Suppressor macrophage (primary cell): Measurements from ENCODE around the gene MSH5.
A peak's percentile ranks its signal among the peaks of the same experiment; 100 is the strongest.

Experiments
- DNase-seq, 4 experiments: peaks; one replicate each; pipeline ENCODE4 v3.0.0-alpha.2; 2020 to 2022

The MSH5 gene

DNA sequence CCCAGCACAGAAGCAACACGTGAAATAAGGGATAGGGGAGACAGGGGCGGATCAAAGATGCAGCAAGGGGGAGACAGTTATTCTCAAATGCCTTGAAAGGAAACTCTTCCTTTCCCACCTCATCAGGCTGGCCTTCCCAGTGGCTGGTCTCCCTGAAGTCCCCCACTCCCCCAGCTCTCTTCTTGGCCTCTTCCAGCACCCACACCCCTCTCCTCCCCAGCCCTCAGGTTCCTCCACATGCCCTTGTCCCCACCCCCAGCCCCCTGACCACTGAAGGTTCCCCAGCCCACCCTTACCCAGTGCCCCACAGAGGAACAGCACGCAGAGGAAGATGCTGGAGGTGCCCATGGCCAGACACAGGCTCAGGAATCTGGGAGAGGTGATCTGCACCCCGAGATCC lies 26.3 kb upstream of the MSH5 start:
- peak in 1 of 4 experiments; percentile 1 for DNase-seq

DNA sequence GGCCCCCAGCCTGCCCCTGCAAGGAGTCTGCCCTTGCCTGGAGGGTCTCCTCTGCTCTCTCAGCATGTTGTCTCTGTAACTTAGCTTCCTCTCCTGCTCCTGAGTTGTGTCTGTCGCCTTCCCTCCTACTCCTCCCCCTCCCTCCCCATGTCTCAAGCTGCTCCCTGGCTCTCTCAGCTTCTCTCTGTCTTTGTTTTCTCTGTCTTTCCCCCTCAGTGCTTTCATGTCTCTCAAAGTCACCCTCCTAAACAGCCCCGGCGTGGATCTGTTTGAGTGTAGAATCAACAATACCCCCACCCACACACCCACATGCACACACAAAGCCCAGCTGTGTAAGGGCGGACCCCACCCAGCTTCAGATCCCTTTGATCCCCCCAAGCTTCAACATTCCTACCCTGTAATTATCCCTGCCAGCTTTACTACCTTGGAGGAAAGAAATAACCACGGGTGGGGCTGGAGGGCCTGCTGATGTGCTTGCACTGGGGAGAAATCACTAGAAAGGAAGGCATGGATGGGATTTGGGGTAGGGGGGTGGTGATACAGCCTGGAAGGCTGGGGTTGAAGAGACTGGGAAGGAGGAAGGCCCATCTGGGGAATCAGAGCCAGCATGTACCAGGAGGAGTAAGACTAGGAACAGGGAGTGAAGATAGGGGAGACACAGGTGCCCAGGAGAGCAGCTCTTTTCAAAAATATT lies 25.7 kb upstream of the MSH5 start:
- DNase-seq = peak in 2 of 4 experiments; percentile 20 to 29

DNA sequence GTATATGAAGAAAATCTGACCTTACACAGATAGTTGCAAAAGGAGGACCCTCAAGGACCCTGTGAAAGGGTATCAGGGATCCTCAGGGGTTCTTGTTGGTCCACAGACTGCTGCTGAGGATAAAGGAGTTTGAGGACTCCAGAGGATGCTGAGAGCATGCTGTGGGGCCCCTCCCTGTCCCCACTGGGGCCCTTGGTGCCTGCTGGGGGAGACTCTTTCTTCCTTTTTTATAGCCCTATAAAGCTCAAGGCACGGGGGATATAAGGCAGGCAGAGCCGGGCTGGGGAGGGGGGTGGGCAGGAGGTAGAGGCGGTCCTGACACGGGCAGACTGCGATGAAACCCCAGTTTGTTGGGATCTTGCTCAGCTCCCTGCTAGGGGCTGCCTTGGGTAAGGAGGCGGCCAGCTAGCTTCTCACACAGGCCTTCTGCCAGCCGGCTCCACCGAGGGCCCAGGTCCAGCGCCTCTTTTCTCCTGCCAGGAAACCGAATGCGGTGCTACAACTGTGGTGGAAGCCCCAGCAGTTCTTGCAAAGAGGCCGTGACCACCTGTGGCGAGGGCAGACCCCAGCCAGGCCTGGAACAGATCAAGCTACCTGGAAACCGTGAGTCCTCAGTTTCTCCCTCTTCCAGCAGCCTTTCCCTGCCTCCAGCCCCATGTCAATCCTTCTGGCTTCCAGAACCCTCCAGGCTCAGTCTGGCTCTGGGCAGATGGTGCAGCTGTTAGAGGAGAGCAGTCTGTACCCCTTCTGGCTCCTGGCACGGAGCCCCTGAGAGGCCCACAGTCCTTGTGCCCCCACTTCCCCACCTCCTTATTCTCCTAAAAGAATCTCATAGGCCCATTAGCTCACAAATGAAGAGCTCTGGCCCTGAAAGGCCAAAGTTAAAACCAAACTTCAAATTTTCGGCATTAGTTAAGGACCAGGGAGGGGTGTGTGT lies 24.5 kb upstream of the MSH5 start, which contains the start of gene LY6G6D:
TSS of gene LY6G6D (plus strand) at position 327 of the 937 bp plus-strand sequence. CDS start at position 335, 8 bp downstream.
- no peak for DNase-seq

DNA sequence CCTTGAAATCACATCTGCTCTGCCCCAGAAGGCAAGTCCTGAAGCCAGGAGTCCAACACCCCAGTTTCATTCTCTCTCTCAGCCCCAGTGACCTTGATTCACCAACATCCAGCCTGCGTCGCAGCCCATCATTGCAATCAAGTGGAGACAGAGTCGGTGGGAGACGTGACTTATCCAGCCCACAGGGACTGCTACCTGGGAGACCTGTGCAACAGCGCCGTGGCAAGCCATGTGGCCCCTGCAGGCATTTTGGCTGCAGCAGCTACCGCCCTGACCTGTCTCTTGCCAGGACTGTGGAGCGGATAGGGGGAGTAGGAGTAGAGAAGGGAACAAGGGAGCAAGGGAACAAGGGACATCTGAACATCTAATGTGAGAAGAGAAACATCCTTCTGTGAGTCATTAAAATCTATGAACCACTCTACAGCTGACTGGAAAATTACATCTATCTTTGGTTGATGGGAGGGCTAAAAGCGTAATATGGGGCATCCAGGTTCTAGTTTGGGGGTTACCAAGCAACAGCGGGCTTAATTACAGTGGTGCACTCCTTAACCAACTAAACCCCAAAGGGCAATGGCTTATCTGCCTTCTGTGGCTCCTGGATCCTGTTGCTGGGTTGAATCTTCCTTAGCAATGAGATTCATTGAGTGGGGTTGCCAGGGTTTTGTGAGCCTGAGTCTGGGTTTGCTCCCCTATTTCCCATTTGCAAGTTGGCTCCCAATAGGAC lies 22.1 kb upstream of the MSH5 start:
- no peak for DNase-seq

DNA sequence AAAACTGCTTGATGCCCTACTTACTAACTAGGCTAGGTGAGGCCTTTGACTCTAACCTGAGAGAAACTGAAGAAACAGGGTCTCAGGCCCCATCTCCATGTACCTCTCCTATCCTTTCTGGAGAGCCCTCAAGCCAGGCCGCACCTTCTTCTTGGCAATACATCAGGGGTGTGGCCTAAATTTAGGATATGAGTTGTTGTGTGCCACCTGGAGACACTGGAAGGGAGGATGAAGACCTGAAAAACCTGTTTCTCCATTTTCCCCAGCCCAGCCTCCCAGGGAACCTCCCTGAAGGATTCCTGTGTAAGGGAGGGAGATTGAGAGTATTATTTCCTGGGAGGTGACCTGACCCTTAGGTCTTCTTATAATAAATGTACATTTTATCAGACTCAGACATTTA lies 21.5 kb upstream of the MSH5 start:
- no peak for DNase-seq

DNA sequence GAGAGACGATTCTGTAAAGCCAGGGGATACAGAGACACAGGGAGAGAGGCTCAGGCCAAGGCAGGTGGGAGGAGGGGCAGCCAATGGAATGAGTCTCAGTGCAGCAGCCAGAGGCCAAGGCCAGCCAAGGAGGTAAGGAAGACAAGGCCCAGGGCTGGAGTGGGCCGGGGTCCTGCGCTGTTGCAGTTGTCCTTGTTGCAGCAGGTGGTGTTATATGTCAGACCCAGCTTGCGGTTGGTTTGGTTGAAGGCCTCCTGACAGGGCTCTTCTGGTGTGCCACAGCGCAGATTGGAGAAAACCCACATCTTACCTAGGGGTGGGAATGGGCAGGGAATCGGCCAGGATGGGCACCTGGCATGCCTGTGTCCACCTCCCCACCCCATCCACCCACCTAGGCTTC lies 20.8 kb upstream of the MSH5 start:
- DNase-seq = no peak

DNA sequence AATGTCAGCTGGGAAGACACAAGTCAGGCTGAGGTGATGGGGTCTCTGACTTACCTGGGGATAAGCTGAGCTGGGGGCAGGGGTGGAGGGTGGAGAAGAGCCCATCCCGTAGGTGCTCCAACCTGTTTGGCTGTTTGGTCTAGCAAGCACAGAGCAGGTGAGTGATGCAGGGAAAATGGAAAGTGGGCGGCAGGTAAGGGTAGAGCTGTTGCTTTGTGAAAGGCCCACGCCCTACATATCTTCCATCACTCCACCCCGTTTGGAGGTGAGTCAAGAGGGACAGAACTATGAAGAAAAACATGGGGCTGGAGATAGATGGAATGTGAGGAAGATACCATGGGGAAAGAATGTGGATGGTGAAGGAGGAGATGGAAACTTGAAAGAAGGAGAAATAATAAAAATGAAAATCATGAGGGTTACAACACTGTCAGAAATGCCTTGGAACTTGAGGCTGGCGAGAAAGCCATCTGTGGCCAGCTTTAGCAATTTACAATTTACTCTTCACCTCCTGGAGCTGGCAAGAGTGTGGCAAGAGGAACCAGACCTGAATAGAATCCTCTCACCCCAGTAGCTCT lies 19.5 kb upstream of the MSH5 start:
- DNase-seq = no peak

DNA sequence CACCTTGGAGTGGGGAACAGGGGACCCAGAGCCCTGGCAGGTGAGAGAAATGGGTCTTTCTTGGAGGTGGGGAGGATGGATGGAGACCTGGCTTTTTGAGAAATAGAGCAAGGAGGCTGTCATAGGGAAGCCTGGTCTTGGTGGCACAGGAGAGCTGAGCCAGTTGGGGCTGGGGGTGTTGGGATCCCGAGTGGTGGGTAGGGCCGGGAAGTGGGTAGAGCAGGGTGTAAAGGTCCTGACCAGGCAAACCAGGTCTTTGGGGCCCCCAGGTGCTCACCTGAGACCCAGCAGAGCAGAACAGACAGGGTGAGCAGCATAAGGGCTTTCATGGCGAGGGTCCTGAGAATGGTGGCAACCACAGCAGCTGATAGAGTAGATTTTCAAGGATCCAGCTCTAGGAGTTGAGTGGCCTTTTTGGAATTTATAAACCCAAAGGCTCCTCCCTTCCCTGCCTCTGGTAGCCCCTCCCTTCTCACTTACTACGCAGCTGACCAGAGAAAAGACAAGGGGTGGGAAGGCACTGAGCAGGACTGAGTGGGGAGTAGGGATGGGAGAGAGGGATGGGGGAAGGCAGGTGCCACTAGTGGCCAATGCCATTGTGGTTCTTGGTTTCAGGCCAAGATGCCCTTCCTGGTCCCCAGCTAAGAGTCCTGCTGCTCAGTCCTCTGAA lies 18.3 kb upstream of the MSH5 start, which contains the start of gene LY6G6C:
TSS of gene LY6G6C (minus strand) at position 396 of the 670 bp plus-strand sequence. CDS start at position 329, 67 bp downstream.
- DNase-seq = no peak

DNA sequence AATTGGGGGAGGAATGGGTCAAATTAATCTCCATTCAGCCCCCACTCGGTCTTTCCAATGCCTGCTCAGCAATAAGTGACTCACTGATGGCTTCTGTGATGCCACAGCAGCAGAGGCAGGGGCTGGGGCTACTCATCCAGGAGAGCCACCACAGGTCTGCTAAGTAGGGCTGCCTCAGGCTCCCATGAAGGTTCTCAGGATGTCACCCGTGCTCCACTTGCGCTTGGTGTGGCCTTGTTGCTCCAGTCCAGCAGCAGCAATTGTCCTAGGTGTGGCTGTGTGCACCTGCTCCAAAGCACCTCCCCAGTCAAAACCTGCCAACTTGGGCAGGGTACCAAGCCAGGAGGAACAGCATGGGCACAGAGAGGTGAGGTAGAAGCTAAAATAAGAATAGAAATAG lies 17.6 kb upstream of the MSH5 start:
- DNase-seq = no peak

DNA sequence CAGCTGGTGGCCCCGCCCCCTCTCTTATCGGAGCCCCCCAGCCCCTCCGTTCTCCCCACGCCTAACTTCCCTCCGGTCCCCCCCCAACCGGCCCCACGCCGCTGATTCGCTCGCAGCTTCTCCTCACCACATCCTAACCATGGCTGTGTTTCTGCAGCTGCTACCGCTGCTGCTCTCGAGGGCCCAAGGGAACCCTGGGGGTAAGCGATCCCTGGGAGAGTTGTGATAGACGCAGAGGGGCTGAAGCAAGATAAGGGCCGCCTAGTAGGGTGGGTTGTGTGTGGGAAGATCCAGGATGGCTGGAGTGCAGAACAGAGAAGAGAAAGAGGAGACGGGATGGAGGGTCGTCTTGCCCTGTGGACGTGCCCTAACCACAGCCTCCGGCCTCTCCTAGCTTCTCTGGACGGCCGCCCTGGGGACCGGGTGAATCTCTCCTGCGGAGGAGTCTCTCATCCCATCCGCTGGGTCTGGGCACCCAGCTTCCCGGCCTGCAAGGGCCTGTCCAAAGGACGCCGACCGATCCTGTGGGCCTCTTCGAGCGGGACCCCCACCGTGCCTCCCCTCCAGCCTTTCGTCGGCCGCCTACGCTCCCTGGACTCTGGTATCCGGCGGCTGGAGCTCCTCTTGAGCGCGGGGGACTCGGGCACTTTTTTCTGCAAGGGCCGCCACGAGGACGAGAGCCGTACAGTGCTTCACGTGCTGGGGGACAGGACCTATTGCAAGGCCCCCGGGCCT lies 16.4 kb upstream of the MSH5 start, which contains the start of gene MPIG6B:
TSS of gene MPIG6B (plus strand) at position 129 of the 735 bp plus-strand sequence. CDS start at position 140, 11 bp downstream.
- no peak for DNase-seq

DNA sequence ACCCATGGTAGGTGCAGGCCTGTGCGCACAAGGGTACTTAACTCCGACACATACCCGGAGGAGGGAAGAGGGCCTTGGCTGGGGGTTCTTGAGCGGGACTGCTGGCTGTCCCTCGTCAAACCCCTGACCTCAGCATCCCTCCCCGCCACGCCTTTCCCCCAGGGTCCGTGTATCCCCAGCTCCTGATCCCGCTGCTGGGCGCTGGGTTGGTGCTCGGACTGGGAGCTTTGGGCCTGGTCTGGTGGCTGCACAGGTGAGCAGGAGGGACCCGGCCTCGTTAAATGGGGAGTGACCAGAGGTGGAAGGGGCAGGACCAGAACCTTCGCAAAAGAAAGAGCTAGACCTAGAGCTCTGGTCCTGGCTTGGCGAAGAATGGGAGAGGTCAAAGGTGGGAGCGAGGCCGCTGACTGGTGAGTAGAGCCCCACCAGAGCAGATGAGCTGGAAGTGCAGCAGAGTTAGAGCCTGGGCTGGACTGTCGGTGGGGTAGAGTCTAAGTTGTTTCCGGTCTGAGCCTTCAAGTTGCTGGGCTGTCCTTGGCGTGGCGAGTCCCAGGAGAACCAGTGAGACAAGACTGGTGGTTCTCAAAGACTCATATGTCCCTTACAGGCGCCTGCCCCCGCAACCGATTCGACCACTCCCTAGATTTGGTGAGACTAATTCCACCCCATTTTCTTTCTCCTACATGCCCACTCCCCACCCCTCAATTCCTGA lies 15.7 kb upstream of the MSH5 start:
- no peak for DNase-seq

DNA sequence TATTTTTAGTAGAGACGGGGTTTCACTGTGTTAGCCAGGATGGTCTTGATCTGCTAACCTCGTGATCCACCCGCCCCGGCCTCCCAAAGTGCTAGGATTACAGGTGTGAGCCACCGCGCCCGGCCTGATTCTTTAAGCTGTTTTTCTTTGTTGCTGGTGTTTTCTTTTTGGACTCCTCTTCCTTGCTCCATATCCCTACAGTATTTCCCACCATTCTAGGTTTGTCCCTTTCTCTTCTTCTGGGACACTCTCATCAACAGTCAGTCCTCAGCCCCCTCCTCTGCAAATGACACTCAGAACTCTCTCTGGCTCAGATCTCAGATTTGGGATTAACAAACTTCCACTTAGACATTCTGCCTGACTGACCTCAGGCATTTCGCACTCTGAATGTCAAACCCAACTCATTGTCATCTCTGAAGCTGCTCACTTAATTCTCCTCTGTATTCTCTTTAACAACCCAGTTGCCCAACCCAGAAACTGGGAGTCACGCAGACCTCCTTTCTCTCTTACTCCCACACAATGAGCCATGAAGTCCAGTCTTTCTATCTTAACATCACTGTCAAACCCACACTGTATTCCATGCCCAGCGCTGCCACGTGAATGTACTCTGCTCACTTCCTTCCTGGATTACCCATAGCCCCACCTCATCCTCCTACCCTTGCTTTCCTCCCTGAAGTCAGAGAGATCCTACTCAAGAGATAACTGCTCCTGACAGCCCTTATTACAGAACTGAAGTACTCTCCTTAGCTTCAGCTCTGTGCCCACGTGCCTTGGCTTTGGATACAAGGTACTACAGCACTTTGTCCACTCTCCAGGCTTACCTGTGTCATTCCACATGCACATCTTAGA lies 14.1 kb upstream of the MSH5 start:
- peak; percentile 84 to 97 (median 91) for DNase-seq

DNA sequence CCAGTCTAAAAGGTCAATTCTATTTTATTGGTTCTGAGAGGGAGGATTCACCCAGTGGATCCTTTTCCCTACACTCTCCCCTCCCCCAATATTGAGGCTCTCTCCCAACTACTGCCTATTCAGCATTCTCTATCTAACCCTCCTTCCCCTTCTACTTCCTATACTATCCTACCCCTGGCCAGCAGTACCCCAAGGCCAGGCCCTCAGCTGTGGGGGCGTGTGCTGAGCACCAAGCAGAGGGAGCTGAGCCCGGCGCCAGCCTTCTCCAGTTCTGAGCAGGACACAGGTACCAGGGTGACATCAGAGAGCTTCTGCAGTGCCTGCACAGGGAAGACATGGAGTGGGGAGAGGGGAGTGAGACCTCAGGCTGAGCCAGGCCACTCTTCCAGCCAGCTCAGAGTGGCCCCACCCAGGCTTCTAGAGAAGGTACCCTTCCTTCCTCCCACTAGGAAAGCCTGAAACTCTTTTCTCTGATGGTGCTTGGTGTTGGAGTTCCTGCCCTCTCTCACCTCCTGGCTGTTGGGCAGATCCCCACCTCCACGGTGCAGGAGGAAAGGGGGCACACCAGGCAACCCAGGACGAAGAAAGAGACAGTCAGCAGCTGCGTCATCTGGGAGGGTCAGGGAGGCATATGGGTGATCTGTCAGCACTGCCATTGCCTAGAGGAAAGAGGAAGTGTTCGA lies 12.6 kb upstream of the MSH5 start:
- peak; percentile 89 to 96 (median 92) for DNase-seq

DNA sequence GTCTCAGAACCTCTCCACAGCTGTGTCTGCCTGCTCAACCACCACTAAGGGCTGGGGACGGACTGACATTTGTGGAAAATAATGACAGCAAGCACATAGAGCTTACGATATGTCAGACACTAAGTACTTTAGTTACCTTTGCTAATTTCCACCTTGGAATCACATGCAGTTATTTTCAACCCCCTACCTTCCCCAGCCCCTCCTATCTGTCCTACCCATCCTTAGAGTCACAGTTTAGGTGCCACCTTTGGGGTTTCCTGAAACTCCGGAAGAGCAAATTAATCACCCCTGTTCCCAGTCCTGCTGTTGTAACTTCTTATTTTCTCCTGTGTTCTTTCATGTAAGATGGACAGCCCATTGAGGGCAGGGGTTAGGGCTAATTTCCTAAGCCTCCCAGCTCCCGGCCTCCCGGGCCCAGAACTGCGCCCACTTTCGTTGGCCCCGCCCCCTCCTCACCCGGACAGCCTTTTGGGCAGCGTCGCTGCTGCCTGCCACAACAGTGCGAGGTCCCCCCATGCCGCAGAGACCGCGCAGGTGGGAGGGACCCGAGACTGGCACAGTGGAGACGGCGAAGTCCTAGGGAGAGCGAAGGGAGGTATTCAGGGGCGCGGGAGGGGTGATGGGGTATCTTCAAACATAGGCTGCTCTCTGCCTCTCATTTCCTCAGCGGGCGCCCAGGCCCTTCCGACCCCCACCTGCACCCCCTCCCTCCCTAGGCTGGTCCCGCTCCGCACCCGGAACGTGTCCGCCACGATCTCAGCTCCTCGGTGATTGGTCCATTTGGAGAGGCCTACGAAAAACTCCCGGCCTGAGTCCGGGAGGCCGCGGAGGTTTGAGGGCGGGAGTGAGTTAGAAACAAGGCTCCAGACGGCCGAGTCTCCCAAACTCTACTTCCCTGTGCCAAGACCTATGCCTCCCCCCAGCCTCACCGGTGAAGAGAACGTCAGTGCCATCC lies 11.8 kb upstream of the MSH5 start:
- DNase-seq = peak in 3 of 4 experiments; percentile 40 to 64 (median 53)

DNA sequence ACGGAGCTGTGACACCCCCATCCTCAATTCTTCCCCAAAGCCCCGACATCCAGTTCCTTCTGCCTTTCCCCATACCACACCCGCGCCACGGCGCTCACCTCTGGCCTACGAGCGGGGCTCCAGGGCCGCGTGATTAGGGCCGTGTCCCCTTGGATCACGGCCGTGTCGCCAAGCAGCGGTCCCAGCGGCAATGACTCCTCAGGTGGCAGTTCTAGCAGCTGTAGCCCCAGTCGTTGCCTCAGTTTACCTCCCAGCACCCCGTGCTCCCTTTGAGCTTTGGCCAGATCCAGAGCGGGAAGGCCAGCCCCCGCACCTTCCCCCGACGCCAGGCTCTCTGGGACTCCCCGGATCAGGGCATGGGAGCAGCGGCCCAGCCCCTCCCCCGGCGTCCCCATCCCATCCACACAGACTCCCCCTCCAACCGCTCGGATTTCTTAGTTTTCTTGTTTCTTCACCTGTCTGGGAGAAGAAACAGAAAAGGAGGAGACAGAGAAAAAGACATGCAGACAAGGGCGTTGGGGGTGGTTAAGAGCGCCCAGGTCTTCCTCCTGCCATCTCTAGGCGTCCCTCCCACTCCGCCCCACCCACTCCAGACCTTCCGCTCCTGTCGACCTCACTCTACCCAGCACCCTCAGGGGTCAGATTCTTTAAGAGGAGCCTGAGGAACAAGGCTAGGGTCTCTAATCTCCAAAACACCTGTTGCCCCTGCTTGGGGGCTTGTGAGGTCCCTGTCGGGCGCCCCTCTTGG lies 10.9 kb upstream of the MSH5 start, which contains the start of gene DDAH2:
TSS of gene DDAH2 (minus strand) at position 533 of the 748 bp plus-strand sequence. CDS start at position 395, 138 bp downstream.
- DNase-seq = no peak

DNA sequence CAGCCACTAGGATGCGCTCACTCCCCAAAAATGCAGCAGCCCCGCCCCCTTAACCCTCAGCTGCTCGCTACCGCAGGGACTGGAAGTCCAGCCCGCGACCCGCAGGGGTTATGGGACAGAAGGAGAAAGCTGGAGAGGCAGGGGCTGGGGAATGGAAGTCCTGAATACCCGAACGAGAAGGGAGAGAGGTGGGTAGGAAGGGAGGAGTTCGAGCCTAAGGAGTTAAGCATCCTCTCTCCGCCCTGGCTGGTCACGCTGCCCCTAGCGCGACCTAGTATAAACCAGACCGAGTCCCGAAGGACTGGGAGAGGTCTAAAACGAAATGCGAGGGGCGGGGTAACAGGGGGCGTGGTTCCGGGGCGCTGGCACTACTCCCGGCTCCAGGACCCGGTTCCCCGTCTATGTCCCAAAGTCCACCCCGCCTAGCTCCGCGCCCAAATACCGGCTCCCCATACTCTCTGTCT lies 10.3 kb upstream of the MSH5 start:
- DNase-seq = peak; percentile 88 to 95 (median 92)
